Measurements from ENCODE around the gene SYCN. TPM values are rescaled to one million over a fixed set of nuclear protein-coding genes. Genes with fewer than 3 reads are reported as not detected.

SYCN gene
- total and polyA plus RNA-seq, 2 donors (not counting 3 experiments of a cell fraction or from before 2014, with no cell fraction given) = not detected

GRCh38 chr19:39157275-39157996 is 46.6 kb downstream of the SYCN start:
- Histone ChIP-seq H3K9me3 (replicated peaks; ENCODE audit: control insufficient read depth, insufficient read depth, low read length) (no peaks in the 10 kb centered on the region), H3K36me3 (ENCODE audit: control insufficient read depth in 2 of 2, extremely low read depth in 1 of 2, insufficient read depth in 2 of 2, low read length in 2 of 2) (no peaks in the 10 kb centered on the region), H3K9ac (replicated peaks; ENCODE audit: extremely low read depth, insufficient read depth, low read length) (no peak overlapping the region), H3K79me2 (ENCODE audit: control insufficient read depth, insufficient read depth, low read length) (peaks cover 38% of the 10 kb centered on the region), H3K27ac (ENCODE audit: insufficient read depth, low read depth, low read length) (no peak overlapping the region), H2AFZ (ENCODE audit: low read depth, low read length) (no peak overlapping the region), H3K4me3 (replicated peaks in 1 of 3; ENCODE audit: insufficient read depth in 1 of 3, low read depth in 1 of 3, low read length in 3 of 3) (no peak overlapping the region), H4K20me1 (replicated peaks; ENCODE audit: control insufficient read depth, extremely low read depth, insufficient read depth, low read length) (no peaks in the 10 kb centered on the region), H3K4me1 (ENCODE audit: control insufficient read depth, extremely low read depth, insufficient read depth, low read length) (peaks cover 9% of the 10 kb centered on the region), H3K4me2 (ENCODE audit: insufficient read depth, low read length) (no peak overlapping the region), H3K27me3 (ENCODE audit: control insufficient read depth in 2 of 2, insufficient read depth in 2 of 2, low read length in 2 of 2) (no peaks in the 10 kb centered on the region), H3K9me1 (replicated peaks; ENCODE audit: control insufficient read depth, extremely low read depth, insufficient read depth, low read length) (no peaks in the 10 kb centered on the region)
- CTCF ChIA-PET = no interaction called here
- intact Hi-C loops (cut with micrococcal nuclease) = no loop called here
- no TSS peak for BruUV-seq (replicated peaks)
- POLR2A ChIA-PET = no interaction called here
- TF ChIP-seq MYC (IDR thresholded peaks at IDR 0.05; ENCODE audit: low read depth, low read length) (no peak), FOS (IDR thresholded peaks at IDR 0.05; ENCODE audit: borderline replicate concordance, insufficient read depth, low read length) (no peak), MAX (IDR thresholded peaks at IDR 0.05; ENCODE audit: insufficient read depth, insufficient read length) (no peak), EZH2 (IDR thresholded peaks at IDR 0.05; ENCODE audit: borderline replicate concordance, low read depth, low read length, severe bottlenecking) (no peak), POLR2AphosphoS5 (IDR thresholded peaks at IDR 0.05; ENCODE audit: insufficient read depth, low read depth, low read length) (no peak), GATA2 (IDR thresholded peaks at IDR 0.05; ENCODE audit: insufficient read depth, insufficient read length, low read depth, low read length) (no peak)
- no peak for FAIRE-seq
- dilution Hi-C loops (cut with MboI; ENCODE audit: extremely low pct_ligation_motif_present, low sequenced_read_pairs) = no loop called here
- peak; percentile 23 for DNase-seq (ENCODE audit: low read depth, low spot score)
